Osteoblast (primary cell): ENCODE data around the gene PTPRE. TPM values are rescaled to one million over a fixed set of nuclear protein-coding genes. Genes with fewer than 3 reads are reported as not detected.

Experiments
- DNase-seq: peaks from one replicate; pipeline ENCODE4 v3.0.0; 2011; ENCODE audit warnings: low spot score, mixed read lengths; ENCODE audit not compliant: insufficient read length; ENCODE audit errors: missing footprints
- H2AFZ ChIP-seq: 2 replicates; pipeline ENCODE4 v1.6.0; 2011; ENCODE audit warnings: mild to moderate bottlenecking, low read length
- H3K27ac ChIP-seq: 2 replicates; pipeline ENCODE4 v1.5.1; 2011; ENCODE audit warnings: mild to moderate bottlenecking, low read depth, low read length, moderate library complexity
- H3K27me3 ChIP-seq: 2 replicates; pipeline ENCODE4 v1.6.0; 2012; ENCODE audit warnings: mild to moderate bottlenecking, control low read depth, inconsistent platforms, low read length, moderate library complexity; ENCODE audit not compliant: insufficient read depth
- H3K36me3 ChIP-seq: 2 replicates; pipeline ENCODE4 v1.5.1; 2011; ENCODE audit warnings: mild to moderate bottlenecking, low read length, control low read depth, moderate library complexity; ENCODE audit not compliant: insufficient read depth
- H3K4me1 ChIP-seq: 2 replicates; pipeline ENCODE4 v1.5.1; 2011; ENCODE audit warnings: mild to moderate bottlenecking, low read length, control low read depth, moderate library complexity; ENCODE audit not compliant: insufficient read depth
- H3K4me2 ChIP-seq: 2 replicates; pipeline ENCODE4 v1.6.0; 2011; ENCODE audit warnings: mild to moderate bottlenecking, low read length; ENCODE audit not compliant: insufficient read depth
- H3K4me3 ChIP-seq: fragments of 200-600 bp; sonication (generic); 3 replicates; pipeline ENCODE4 v1.5.1; 2012; ENCODE audit warnings: mild to moderate bottlenecking, low read length, inconsistent platforms; ENCODE audit not compliant: insufficient read depth
- H3K79me2 ChIP-seq: 2 replicates; pipeline ENCODE4 v1.6.0; 2012; ENCODE audit warnings: mild to moderate bottlenecking, low read length, control low read depth, inconsistent platforms; ENCODE audit not compliant: insufficient read depth
- H3K9me3 ChIP-seq: 2 replicates; pipeline ENCODE4 v1.5.1; 2011; ENCODE audit warnings: low read depth, low read length, control low read depth
- H4K20me1 ChIP-seq: 2 replicates; pipeline ENCODE4 v1.6.0; 2012; ENCODE audit warnings: mild to moderate bottlenecking, low read length, control low read depth; ENCODE audit not compliant: insufficient read depth
- CTCF ChIP-seq: IDR thresholded peaks from 2 replicates; pipeline ENCODE4 v1.5.1; 2011; ENCODE audit warnings: mild to moderate bottlenecking, low read depth, low read length, moderate library complexity; ENCODE audit errors: extremely low read depth
- total RNA-seq: library from RNA; depleted of rRNA; stranded (reverse); fragments of >200 nt; gene quantifications from 2 replicates; pipeline ENCODE4 v1.2.3, GENCODE V29; 2012

The PTPRE gene
- 5.9 and 9.0 TPM in 2 replicates for total RNA-seq

GRCh38 chr10:127906548-127907377 is at the start of gene PTPRE:
TSS of gene PTPRE (plus strand) at chr10:127907103. CDS start at chr10:128040882, 133,779 bp downstream.
- peaks cover 3% of the 10 kb centered on the region for H3K27me3 ChIP-seq
- no peaks in the 10 kb centered on the region for H3K9me3 ChIP-seq
- peak; percentile 98 for DNase-seq
- H3K4me1 ChIP-seq, result peaks cover 27% of the 10 kb centered on the region
- H2AFZ ChIP-seq, result peak within 1 kb of the TSS; percentile 56
- H3K27ac ChIP-seq, result peak within 1 kb of the TSS; percentile 79
- H3K4me2 ChIP-seq, result peak within 1 kb of the TSS; percentile 76
- H3K36me3 ChIP-seq, result no peaks in the 10 kb centered on the region
- H4K20me1 ChIP-seq, result no peaks in the 10 kb centered on the region
- peak within 1 kb of the TSS; percentile 73 for H3K4me3 ChIP-seq
- peaks cover 2% of the 10 kb centered on the region for H3K79me2 ChIP-seq
- peak; percentile 48 for TF ChIP-seq CTCF

GRCh38 chr10:127860592-127860991 is 46.3 kb upstream of the PTPRE start:
- Histone ChIP-seq H3K4me1 (no peaks in the 10 kb centered on the region), H3K9me3 (peaks cover 3% of the 10 kb centered on the region), H2AFZ (no peak overlapping the region), H3K36me3 (no peaks in the 10 kb centered on the region), H4K20me1 (no peaks in the 10 kb centered on the region), H3K4me2 (no peak overlapping the region), H3K27me3 (no peaks in the 10 kb centered on the region), H3K79me2 (no peaks in the 10 kb centered on the region), H3K4me3 (no peak overlapping the region), H3K27ac (no peak overlapping the region)
- no peak for DNase-seq
- no peak for TF ChIP-seq CTCF

GRCh38 chr10:127863231-127863825 is 43.6 kb upstream of the PTPRE start:
- Histone ChIP-seq H3K4me3 (no peak overlapping the region), H3K79me2 (no peaks in the 10 kb centered on the region), H3K27ac (no peak overlapping the region), H3K36me3 (no peaks in the 10 kb centered on the region), H4K20me1 (no peaks in the 10 kb centered on the region), H3K27me3 (peaks cover 3% of the 10 kb centered on the region), H3K9me3 (peaks cover 3% of the 10 kb centered on the region), H3K4me1 (no peaks in the 10 kb centered on the region), H3K4me2 (no peak overlapping the region), H2AFZ (no peak overlapping the region)
- DNase-seq, result no peak
- TF ChIP-seq CTCF, result no peak

GRCh38 chr10:127866276-127867013 is 40.5 kb upstream of the PTPRE start:
- Histone ChIP-seq H3K27me3 (peaks cover 3% of the 10 kb centered on the region), H3K27ac (no peak overlapping the region), H4K20me1 (no peaks in the 10 kb centered on the region), H3K36me3 (no peaks in the 10 kb centered on the region), H3K9me3 (no peaks in the 10 kb centered on the region), H2AFZ (no peak overlapping the region), H3K4me2 (no peak overlapping the region), H3K4me3 (no peak overlapping the region), H3K79me2 (no peaks in the 10 kb centered on the region), H3K4me1 (no peaks in the 10 kb centered on the region)
- no peak for TF ChIP-seq CTCF
- DNase-seq, result no peak
